Measurements from ENCODE around the gene ADGRD1.

Gene ADGRD1

DNA sequence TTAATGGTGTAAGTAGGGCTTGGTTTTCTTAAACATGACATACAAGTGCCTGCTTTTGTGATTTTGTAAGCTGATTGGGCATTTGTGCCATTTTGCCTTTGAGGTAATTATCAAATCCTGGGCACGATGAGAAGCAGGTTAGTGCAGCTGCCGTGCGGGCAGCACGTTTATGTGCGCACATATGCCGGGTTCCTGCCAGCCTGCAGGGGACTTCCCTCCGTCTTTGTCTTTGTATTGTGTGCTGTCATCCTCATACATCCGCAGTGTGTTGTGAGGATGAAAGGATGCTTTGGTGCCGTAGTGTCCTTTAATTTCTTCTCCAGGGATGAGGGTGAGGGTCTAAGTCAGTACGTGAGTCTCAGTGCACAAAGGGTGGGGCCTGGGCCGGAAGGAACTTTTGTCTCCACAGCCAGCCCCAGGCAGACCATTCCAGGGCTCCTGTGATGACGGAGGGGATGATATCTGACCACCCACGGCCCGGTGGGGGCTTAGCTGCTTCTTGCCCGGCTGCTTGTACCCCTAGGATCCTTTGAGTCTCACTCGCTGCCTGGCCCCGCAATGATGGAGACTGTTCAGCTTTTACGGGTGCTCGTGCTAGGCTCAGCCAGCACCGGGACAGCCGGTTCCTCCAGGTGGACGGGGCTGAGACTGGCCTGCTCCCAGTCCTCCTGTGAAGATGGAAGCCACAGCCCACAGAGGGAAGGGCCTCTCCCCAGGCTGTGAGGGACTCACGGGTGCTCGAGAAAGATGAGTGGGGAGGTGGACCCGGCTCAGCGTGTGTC lies 54.6 kb downstream of the ADGRD1 start:
- Mint-ChIP-seq H3K27me3 (peaks cover 8% of the 10 kb centered on the region), H3K4me3 (no peak overlapping the region), H3K27ac (no peak overlapping the region), H3K36me3 (no peaks in the 10 kb centered on the region), H3K9me3 (no peaks in the 10 kb centered on the region), H3K4me1 (no peaks in the 10 kb centered on the region)
- DNase-seq, result no peak
- CTCF ChIA-PET, result no interaction called here

DNA sequence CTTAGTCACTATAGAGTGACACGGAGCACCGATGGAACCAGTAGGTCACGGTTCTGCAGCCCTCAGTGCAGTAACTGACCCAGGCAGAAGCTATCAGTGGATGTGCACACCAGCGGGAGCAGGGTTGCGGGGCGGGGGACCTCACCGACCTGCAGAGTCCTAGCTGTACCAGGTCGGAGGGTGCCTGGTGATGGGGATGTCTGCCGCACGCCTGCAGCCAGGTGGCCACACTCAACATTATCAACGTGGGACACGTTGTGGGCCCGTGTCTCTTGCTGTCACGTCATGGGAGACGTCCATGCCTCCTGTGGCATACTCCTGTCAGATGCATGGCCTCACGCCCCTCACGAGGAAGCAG lies 55.2 kb downstream of the ADGRD1 start:
- Mint-ChIP-seq H3K36me3 (no peaks in the 10 kb centered on the region), H3K9me3 (no peaks in the 10 kb centered on the region), H3K27me3 (peaks cover 8% of the 10 kb centered on the region), H3K27ac (no peak overlapping the region), H3K4me1 (no peaks in the 10 kb centered on the region), H3K4me3 (no peak overlapping the region)
- no peak for DNase-seq
- CTCF ChIA-PET, result no interaction called here

DNA sequence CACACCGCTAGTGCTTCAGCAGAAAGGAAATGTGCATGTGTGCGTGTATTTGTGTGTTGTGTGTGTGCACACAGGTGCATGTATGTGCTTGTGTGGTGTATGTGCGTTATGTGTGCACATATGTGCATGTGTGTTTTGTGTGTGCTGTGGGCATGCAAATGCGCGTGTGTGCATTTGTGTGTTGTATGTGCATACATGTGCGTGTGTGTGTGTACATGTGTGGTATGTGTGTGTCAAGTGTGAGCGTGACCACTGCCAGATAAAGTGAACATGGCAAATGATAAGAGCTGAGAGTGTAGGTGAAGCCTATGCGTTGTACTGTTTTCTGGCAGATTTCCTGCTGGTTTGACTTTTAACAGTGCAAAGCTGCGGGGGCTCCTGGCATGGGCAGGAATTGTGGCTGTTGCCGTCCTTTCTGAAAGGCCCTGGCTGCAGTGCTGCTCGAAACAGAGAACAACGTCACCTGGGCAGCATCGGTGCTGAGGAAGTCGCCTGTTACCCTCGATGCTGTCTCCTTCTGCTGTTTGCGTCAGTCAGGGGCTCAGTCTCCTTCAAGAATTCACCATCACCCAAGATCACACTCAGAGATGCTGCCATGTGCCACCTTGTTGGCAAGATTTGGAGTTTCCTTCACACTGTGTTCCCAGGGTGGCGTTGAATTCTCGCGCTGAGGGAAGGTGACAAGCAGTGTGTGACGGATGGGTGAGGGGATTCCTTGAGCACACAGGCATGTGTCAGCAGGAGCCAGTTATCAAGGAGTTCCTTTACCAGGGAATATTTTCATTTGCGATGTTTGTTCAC lies 56.1 kb downstream of the ADGRD1 start:
- Mint-ChIP-seq H3K27me3 (peaks cover 4% of the 10 kb centered on the region), H3K9me3 (no peaks in the 10 kb centered on the region), H3K4me1 (no peaks in the 10 kb centered on the region), H3K36me3 (no peaks in the 10 kb centered on the region), H3K27ac (no peak overlapping the region), H3K4me3 (no peak overlapping the region)
- CTCF ChIA-PET, result no interaction called here
- DNase-seq, result no peak

DNA sequence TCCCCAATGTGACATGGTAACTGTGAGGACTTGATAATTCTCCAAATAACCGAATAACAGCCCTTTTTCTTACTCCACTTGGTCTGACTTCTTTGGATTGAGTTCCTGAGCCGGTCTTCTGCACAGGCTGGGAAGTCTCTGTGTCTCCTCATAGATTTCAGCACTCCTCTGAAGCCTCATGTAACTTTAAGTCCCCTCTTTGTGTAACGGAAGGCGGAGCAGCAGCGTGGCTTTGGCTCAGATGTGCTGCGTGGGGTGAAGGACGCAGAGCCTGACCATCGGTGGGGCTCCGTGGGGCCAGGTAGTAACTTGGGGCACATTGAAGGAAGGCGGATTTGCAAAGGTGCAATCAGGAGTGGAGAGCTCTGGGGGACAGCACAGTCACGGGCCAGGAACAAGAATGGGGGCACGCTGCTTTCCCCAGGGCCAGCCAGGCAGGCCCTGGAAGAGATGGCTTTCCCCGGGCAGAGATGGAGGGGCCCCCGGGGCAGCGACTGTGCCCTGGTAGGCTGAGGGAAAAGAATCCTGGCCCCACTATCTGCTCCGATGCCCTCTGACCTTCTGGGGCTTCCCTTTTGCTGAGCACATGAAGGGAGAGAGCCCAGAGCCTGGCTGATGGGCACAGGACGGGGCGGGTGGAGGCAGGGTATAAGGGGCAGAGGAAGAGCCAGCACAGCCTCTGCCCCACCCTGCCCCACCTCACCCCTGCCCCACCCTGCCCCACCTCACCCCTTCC lies 56.9 kb downstream of the ADGRD1 start:
- no peak overlapping the region for H3K4me3 Mint-ChIP-seq
- peaks cover 4% of the 10 kb centered on the region for H3K27me3 Mint-ChIP-seq
- H3K9me3 Mint-ChIP-seq, result no peaks in the 10 kb centered on the region
- no peak for DNase-seq
- no peaks in the 10 kb centered on the region for H3K4me1 Mint-ChIP-seq
- H3K36me3 Mint-ChIP-seq, result no peaks in the 10 kb centered on the region
- H3K27ac Mint-ChIP-seq, result no peak overlapping the region
- CTCF ChIA-PET, result no interaction called here

DNA sequence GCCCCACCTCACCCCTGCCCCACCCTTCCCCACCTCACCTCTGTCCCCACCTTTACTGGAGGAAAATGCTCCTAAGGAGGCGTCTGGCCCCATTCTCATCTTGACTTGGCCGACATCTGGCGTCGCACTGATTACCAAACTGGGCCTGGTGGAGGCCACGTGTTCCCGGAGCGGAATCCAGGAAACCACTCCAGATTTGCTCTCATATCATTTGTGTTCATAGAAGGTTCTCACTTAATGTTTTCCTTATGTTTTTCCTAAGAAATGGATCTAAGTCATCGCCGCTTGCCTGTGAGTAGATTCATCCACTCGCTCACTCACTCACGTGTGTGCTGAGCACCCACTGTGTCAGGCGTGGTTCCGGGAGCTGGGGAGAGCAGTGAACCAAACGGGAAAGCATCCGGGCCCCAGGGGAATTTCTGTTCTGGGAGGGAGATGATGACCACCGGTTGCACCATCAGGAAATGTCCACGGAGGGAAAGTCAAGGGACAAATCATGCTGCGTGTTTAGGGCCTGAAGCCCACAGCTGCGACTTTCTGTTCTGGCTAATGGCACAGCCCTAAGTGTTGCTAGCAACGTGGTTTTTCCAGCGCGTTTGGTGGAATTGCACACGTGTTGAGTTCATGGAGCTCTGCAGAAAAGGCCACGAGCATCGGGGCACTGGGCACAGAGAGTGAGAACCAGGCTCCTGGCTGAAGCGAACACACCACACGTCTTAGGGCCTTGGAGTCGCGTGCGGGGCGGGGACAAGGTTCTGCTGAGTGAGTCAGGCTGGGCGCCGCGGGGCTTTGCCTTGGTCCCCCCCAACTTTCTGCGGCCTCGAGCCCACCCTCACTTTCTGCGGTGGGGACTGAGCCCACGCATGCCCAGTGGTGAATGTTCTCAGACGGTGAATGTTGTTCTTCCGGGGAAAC lies 57.7 kb downstream of the ADGRD1 start:
- no peak overlapping the region for H3K4me3 Mint-ChIP-seq
- CTCF ChIA-PET, result no interaction called here
- no peaks in the 10 kb centered on the region for H3K4me1 Mint-ChIP-seq
- no peak for DNase-seq
- no peak overlapping the region for H3K27ac Mint-ChIP-seq
- no peaks in the 10 kb centered on the region for H3K9me3 Mint-ChIP-seq
- peaks cover 4% of the 10 kb centered on the region for H3K27me3 Mint-ChIP-seq
- no peaks in the 10 kb centered on the region for H3K36me3 Mint-ChIP-seq

DNA sequence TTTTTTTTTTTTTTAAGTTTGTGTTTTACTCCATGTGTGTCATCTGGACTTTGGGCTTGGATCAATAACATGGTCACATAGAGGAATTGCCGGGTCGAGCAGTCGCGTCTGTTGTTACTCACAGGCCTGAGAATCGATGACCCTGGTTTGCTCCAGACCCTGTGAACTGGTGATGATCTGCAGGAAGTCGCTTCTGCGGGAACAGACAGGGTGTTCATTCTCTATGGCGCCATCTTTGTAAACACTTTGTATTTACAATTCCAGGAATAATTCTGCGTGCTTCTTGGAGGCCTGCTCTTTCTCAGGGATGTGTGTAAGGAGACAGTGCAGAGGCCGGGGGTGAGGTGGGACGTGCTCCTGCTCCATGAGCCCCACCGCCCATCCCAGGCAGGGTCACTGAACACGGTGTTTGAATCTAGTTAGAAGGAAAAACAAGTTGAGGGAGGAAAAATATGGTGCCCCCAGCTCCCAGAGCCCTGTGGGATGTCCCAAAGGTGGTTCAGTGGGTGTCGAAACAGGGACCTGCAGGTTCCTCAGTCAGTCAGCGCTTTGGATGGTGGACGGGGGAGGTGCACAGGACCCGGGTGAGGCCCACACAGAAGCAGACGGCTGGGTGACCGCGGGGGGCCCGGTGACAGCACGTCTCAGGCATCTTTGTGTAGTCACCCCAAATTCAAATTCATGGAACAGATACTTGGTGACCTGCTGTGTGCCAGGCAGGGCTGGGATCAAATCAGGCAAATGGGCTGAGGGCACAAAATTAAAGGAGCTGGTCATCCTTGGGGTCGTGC lies 58.8 kb downstream of the ADGRD1 start:
- Mint-ChIP-seq H3K27me3 (peaks cover 4% of the 10 kb centered on the region), H3K36me3 (no peaks in the 10 kb centered on the region), H3K9me3 (no peaks in the 10 kb centered on the region), H3K4me3 (no peak overlapping the region), H3K27ac (no peak overlapping the region), H3K4me1 (no peaks in the 10 kb centered on the region)
- CTCF ChIA-PET, result no interaction called here
- no peak for DNase-seq

DNA sequence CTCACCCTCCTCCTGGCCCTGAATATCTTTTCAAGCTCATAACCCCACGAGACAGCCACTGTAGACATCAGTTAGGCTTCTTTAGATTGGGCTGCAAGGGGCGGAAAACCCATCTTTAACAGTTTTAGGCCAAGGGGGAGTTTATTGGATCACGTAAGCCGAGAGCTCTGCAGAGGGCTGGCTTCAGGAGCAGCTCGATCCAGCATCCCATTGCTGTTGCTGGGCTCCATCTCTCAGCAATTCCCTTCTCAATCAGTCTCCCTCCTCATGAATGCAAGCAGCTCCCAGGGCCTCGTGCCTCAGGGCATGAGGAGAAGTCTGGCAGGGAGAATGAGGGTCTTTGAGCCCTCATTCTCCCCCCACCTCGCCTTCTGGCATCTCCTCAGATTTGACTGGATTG lies 59.4 kb downstream of the ADGRD1 start:
- DNase-seq, result no peak
- CTCF ChIA-PET, result no interaction called here
- Mint-ChIP-seq H3K27me3 (peaks cover 4% of the 10 kb centered on the region), H3K27ac (no peak overlapping the region), H3K4me3 (no peak overlapping the region), H3K36me3 (no peaks in the 10 kb centered on the region), H3K4me1 (no peaks in the 10 kb centered on the region), H3K9me3 (no peaks in the 10 kb centered on the region)

DNA sequence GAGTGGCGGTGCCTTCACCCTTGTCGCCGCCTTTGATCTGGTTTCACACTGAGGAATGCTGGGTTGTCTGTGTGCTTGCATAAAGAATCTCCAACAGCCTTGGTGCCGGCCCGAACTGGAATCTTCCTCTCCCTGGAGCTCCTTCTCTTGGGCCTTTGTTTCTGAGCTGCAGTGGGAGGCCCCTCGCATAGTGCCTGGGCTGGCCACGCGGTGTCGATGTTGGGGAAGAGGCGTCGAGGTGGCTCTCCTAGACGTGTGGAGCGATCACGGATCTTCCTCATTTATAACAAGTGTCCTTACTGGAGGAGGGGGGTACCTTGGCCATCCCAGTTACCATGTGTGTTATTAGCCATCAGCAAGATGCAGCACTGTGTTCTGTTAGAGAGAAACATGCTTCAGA lies 60.6 kb downstream of the ADGRD1 start:
- Mint-ChIP-seq H3K9me3 (no peaks in the 10 kb centered on the region), H3K4me1 (no peaks in the 10 kb centered on the region), H3K27me3 (peaks cover 4% of the 10 kb centered on the region), H3K27ac (no peak overlapping the region), H3K36me3 (no peaks in the 10 kb centered on the region), H3K4me3 (no peak overlapping the region)
- DNase-seq, result no peak
- CTCF ChIA-PET, result no interaction called here

DNA sequence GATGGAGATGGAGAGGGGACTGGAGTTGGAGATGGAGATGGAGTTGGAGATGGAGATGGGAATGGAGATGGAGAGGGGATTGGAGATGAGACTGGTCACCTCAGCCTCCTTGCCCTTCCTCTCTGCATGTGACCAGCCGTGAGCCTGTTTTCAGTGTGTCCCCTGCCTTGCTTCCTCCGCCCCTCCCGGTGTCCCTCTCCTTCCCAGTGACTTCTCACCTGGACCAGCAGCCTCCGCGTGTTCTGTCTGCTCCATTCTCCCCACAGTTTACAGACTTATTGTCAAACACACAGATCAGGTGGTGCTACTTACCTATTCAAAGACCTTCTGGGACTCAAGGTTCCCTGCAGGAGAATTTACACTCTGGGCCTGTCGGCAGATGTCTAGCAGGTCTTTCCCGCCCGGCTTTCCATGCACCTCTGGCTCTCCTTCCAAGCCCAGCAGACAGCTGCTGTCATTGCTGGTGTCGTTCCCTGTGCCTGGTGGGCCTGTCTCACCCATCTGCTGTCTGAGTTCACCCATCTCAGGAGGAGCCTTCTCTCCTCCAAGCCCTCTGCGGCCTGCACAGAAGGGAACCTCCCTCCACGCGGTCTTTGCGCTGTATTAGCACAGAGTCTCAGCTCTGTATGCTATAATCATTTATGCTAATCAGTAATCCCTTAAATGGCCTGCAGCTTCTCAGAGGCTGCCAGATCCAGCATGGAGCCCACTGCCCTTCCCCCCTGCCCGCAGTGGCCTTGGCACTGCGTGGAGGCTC lies 62.1 kb downstream of the ADGRD1 start:
- CTCF ChIA-PET, result no interaction called here
- Mint-ChIP-seq H3K27ac (no peak overlapping the region), H3K36me3 (no peaks in the 10 kb centered on the region), H3K4me3 (no peak overlapping the region), H3K9me3 (no peaks in the 10 kb centered on the region), H3K4me1 (no peaks in the 10 kb centered on the region), H3K27me3 (peaks cover 4% of the 10 kb centered on the region)
- no peak for DNase-seq

DNA sequence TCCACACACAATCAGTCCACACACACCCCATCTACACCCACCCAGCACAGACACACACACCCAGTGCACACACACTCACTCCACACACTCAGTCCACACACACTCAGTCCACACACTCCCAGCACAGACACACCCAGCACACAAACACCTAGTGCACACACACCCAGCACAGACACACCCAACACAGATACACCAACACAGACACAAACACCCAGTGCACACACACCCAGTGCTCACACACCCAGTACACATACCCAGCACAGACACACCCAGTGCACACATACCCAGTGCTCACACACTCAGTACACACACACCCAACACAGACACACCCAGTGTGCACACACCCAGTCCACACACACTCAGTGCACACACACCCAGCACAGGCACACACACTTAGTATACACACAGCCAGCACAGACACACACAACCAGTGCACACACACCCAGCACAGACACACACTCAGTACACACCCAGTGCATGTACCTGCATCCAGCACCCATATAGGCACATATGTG lies 63.8 kb downstream of the ADGRD1 start:
- CTCF ChIA-PET, result no interaction called here
- no peaks in the 10 kb centered on the region for H3K36me3 Mint-ChIP-seq
- no peaks in the 10 kb centered on the region for H3K4me1 Mint-ChIP-seq
- DNase-seq, result no peak
- peak overlapping the region; percentile 30 for H3K27ac Mint-ChIP-seq
- no peak overlapping the region for H3K4me3 Mint-ChIP-seq
- no peaks in the 10 kb centered on the region for H3K27me3 Mint-ChIP-seq
- no peaks in the 10 kb centered on the region for H3K9me3 Mint-ChIP-seq

DNA sequence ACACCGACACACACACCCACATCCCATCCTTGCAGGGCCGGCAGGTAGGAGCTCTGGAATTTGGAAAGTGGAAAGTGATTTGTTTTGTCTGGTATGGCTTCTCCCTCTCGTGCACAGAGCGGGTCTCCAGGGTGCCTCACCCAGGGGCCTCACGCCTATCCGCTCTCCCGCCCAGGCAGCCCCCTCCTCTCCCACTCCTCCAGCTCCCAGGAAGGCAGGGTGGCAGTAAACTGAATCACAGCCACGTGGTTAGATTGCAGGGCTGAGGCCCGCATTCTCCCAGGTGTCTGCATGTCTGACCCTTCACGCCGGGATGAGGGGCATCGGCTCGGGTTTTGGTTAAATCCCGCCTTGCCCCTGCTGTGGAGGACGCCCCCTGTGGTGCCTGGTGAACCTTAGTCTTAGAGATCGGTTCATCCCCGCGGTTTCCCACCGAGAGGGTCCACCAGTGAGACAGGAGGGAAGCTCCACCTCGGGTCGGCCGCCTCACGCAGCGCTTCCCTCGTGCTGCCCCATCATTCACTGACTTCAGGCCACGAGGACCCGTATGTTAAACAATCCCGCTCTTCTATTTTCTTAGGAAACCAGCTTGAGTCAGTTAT lies 64.4 kb downstream of the ADGRD1 start:
- no peak overlapping the region for H3K27ac Mint-ChIP-seq
- H3K4me1 Mint-ChIP-seq, result no peaks in the 10 kb centered on the region
- no peaks in the 10 kb centered on the region for H3K27me3 Mint-ChIP-seq
- H3K9me3 Mint-ChIP-seq, result no peaks in the 10 kb centered on the region
- no peaks in the 10 kb centered on the region for H3K36me3 Mint-ChIP-seq
- H3K4me3 Mint-ChIP-seq, result no peak overlapping the region
- no peak for DNase-seq
- CTCF ChIA-PET, result no interaction called here

DNA sequence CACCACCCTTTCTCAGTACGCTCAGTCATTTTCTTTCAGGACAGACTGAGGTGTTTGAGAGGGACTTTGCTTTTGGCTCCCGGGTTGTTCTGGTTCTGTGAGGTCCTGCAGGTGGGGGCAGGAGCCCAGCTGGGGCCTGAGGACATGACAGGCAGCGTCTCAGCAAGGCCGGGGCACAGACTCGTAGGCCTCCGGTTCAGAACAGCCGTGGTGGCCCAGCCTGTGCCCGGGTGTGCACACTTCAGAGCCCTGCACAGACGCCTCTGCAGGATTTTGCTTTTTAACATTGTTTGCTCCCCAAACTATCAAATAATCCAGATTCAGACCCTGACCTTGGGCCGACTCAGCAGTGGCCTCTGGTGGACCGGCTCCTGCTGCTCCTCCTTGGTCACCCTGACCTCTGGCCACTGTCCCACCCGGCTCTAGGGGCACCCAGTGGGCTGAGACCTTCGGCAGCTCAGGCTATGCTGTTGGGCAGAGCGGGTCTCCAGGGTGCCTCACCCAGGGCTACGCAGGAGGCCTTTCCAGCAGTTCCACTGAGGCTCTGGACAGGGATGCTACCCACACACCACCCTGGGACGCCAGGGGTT lies 65.2 kb downstream of the ADGRD1 start:
- CTCF ChIA-PET, result no interaction called here
- no peak for DNase-seq
- Mint-ChIP-seq H3K9me3 (no peaks in the 10 kb centered on the region), H3K27ac (no peak overlapping the region), H3K4me3 (no peak overlapping the region), H3K27me3 (no peaks in the 10 kb centered on the region), H3K36me3 (no peaks in the 10 kb centered on the region), H3K4me1 (no peaks in the 10 kb centered on the region)
